Stimulated activated CD8-positive, alpha-beta memory T cell treated with anti-CD3 and anti-CD28 coated beads, Interleukin-7, amount 100 ng/mL, for 1 hour (primary cell): Measurements from ENCODE around the gene LRRD1.
"Not testable (repeated sequence)": the region's sequence is repeated elsewhere in the genome, so short reads cannot be mapped to it uniquely, and the experiment has no call there.

Experiments used
- DNase-seq, 2 donors: peaks; one replicate each; pipeline ENCODE4 v3.0.0-alpha.2; 2020; ENCODE audit warnings: low read depth in 2 of 2

LRRD1 gene

DNA sequence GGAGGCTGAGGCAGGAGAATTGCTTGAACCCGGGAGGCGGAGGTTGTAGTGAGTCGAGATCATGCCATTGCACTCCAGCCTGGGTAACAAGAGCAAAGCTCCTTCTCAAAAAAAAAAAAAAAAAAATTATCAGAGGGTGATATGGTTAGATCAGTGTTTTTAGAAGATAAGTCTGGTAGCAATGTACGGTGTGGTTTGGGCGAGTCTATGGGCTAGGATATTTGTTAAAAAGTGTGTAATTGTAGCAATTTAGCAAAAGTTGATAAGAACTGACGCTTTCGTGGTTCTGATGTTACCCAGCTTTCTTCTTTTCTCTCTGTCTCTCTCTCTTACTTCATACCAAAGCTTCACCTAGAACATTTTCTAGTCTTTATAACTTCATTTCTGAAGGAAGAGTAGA, 37.8 kb downstream of the LRRD1 start:
- DNase-seq = no peak

DNA sequence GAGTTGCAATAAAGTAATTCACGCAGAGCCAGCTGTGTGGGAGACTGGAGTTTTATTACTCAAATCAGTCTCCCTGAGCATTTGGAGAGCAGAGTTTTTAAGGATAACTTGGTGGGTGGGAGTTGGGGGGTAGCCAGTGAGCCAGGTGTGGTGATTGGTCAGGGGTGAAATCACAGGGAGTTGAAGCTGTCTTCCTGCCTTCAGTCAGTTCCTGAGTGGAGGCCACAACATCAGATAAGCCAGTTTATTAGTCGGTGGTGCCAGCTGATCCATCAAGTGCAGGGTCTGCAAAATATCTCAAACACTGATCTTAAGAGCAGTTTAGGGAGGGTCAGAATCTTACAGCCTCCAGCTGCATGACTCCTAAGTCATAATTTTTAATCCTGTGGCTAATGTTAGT, 41.4 kb downstream of the LRRD1 start:
- DNase-seq = no peak

DNA sequence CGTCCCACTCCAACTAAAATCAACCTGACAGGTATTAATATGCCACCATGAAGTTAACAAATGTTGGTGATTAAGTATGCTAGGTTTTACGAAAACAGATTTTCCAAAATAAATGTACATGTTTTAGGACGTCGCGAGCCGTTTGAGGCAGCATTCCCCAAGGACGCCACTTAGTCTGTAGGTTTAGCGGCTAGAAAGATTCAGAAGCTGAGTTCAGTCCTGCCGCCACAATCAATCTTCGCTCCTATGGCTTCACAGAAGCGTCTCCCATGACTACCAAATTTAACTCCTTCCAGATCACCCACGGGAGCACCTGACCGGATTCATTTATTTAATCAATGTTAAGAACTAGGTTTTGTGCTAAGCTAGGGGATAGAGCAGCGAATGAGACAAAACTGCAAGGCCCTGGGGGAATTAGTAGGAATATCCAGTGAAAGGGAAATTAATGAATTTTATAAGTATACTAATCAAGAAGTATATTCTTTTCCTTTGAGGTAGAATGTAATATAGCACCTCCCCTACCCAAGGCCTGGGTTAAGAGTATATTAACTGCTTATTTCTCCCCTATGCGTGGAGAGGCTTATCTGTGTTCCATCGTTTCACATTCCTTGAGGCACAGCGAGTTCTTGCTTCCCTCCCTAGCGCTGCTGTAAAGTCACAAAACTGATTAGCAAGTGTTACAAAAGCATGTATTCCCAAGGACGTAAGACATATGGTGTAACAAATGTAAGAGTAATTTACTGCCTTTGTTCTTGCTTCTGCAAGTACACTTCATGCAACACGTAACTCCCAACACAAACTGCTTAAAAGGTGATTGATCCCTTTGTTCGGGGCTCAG, 43.7 kb downstream of the LRRD1 start:
- no peak for DNase-seq

DNA sequence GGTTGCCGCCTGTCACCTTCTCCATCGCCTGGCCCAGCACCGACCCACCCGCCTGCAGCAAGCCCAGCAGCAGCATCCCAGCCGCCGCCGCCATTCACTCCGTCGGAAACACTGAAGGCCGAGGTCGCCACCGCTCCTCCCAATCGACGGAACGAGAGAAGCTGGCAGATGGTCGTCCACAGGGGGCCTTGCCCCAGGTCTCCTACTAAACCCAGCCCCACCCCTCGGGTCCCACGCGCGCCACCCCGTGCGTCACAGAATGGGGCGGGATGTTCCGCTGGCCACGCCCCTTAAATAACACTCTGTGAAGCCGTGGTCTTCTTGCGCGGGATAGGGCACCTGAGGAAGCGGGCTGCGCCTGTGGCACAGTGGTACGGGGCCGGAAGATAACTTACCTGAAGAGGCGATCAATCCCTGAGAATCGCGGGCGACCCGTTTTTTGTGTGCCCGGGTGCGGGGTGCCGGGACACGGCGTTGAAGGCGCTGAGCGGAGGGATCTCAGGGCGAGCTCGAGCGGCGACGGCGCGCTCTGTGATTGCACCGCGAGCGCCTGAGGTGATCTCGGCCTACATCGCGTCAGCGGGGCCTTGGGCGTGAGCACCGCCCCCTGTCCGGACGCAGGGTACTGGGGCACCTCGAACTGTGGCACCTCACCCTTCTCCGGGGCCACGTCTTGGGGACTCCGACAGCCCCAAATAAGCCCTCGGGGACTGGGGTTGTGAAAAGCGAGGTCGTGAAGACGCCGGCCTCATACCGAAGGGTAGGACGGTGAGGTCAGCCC, 44.5 kb downstream of the LRRD1 start, which contains the start of gene CYP51A1:
Gene CYP51A1, minus strand, starts transcription at position 207 of the 781 bp plus-strand sequence. Its CDS starts 113 bp downstream, at position 94.
- DNase-seq = peak; percentile 86 to 91

DNA sequence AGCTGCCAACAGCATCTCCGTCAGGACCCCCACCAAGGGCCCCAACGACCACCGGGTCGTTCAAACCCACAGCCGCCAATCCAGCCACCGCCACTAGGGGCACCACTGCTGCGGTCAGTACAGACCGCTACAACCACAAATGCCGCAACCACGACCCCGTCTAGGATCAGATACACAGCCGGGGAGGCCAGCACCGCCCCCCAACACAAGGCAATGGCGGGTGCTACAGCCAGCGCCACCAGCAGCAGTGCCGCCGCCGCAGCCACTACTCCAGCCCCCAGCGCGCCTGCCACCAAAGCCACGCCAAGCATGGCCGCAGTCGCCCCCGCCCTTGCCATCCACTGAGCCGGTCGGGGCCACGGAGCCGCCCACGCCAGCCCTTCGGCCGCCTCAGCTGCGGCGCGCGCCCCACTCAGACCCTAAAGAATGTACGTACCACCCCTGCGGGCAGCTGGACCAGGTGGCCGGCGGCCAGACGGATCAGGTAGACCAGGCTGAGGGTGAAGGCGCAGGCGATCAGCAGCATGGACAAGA, 45.1 kb downstream of the LRRD1 start:
- DNase-seq = peak; percentile 24 to 29

DNA sequence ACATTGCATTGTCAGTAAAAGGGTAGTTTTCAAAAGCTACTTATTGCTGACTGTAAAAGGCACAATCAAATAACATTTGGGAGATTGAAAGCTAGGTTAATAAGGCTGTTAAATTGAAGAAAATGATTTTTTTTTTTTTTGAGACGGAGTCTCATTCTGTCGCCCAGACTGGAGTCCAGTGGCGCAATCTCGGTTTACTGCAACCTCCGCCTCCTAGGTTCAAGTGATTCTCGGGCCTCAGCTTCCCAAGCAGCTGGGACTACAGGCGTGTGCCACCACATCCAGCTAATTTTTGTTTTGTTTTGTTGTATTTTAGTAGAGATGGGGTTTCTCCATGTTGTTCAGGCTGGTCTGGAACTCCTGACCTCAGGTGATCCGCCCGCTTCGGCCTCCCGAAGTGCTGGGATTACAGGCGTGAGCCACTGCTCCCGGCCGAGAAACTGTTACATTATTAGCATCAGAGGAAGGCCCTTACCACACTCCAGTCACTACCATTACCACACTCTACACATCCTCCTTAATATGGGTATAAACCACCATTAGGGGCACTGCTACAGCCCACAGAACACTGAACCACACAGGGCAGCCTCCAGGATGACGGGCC, 45.7 kb downstream of the LRRD1 start:
- DNase-seq = no peak

DNA sequence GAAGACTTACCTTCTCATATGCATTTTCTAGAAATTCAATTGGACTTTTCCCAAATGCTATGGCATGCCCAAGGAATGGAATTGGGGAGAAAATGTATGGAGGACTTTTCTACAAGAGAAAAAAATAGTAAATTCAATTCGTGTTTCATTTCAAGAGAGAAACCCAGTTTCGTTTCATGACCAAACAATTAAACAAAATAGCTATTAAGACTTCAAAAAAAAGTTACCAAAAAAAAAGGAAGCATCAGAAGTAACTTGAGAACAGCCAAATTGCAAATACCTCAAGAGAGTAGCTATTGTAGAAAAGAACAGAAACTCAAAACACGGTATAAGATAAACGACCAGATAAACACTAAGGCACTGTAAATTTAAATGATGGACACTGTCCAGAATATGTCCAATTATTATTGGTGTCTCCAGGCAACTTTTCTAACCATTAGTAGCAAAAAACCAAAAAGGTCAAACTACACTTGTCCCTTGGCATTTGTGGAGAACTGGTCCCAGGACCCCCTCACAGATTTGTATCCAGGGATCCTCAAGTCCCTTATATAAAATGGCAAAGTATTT, 47.1 kb downstream of the LRRD1 start:
- DNase-seq = no peak

DNA sequence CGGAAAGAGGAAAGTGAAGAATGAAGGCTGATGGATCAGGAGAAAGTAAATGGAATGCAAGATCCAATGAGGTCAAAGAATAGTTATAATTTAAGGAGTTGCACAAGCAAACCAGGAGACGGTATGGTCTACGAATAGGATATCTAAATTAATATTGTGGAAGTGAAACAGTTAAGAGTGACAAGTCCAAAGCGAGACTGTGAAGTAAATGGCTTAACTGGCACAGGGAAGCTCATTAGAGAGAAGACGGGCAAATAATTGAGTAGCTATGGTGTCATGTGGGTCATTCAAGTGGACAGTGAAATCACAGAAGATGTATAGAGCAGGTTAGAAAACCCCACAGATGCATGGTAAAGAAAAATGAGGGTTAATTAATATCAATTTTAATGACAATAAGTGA, 47.8 kb downstream of the LRRD1 start:
- no peak for DNase-seq

DNA sequence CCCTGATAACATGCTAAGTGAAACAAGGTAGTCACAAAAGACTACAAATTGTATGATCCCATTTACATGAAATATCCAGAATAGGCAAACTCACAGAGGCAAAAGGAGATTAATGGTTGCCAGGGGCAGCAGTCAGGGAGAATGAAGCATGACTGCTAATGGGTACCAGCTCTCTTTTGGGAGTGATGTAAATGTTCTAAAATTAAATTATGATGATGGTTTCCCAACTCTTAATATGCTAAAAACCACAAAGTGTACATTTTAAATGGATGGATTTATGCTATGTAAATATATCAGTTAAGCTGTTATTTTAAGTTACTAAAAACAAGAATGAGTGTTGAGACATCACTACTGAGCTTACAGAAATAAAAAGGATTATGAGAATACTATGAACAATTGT, 57.3 kb downstream of the LRRD1 start:
- DNase-seq = no peak

DNA sequence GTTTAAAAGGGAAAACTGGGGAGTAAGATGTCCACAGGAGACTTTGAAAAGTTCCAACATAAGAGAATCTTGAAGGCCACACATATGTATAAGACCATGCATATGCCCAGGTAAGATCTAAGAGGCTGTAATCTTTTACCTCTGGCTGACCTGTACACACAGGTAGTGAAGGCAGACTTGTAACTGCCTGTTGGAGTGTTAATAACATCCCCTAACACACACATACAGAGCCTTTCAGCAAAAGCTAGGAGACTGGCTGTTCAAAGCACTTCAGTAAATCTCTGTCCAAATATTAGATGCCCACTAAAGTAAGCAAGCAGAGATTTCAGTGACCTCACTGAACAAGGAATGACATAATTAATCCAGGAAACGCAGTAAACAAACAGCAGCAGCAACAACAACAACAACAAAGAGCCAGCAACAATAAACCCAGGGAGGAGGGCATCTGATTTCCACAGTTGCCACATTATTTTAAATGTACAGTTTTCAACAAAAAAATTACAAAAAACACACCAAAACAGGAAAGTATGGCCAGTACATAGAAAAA, 59.7 kb downstream of the LRRD1 start:
- DNase-seq = no peak

DNA sequence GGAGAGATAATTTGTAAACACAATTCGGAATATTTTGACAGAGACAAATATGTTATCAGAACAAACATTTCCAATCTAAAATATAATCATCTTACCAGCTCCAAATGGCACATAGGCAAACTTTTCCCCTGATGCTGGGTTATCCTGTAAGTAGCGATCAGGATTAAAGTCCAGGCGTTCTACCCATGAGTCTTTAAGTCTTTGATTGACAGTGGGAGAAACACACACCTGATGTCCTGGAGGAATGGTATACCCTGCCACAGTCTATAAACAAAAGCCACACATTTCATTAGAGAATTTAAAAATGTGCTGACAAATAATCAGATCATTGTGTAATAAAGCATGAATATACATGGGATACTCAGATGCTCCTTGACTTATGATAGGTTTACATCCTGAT, 62.0 kb downstream of the LRRD1 start:
- no peak for DNase-seq

DNA sequence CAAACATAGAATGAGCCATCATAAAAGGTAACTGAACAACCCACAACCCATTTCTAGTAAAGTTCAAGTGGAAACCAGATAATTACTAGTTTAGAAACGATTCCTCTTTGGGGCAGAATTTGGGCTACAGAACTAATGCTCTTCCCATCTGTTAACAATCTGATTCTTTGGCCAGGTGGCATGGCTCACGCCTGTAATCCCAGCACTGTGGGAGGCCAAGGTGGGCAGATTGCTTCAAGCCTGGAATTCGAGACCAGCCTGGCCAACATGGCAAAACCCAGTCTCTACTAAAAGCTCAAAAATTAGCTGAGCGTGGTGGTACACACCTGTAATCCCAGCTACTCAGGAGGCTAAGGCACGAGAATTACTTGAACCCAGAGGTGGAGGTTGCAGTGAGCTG, 63.1 kb downstream of the LRRD1 start:
- DNase-seq = no peak

DNA sequence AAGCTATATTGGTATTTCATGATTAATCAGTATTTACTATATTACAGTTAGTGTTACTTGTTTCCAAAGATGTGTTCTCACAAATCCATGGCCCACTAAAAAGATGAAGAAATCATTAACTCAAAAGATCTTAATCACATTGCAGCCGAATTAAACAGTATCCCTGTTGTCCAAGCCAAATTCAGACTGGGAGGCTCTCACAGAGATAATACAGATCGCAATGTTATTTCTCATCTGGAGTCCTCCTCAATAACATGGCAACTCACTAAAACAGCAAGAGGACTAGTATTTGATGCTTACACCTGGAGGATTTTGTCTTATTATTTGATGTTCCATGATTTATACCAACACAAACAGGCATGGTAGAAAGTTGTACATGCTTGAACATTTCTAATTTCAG, 68.1 kb downstream of the LRRD1 start:
- DNase-seq = no peak

DNA sequence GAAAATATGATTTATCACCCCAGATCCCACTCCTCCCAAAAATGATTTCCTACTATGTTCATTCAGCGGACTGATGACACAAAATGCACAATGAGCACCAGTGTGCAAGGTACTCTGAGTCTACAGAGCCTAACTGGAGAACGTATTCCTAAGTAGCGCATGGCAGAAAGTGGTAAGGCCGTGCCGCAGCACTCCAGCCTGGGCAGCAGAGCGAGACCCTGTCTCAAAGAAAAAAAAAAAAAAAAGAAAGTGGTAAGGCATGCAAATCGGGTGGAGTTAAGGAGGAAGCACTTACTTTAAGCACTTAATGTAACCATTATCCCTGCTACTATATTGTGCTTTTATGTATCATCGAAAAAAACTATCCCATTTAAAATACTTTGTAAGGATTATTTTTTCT, 70.1 kb downstream of the LRRD1 start:
- no peak for DNase-seq

DNA sequence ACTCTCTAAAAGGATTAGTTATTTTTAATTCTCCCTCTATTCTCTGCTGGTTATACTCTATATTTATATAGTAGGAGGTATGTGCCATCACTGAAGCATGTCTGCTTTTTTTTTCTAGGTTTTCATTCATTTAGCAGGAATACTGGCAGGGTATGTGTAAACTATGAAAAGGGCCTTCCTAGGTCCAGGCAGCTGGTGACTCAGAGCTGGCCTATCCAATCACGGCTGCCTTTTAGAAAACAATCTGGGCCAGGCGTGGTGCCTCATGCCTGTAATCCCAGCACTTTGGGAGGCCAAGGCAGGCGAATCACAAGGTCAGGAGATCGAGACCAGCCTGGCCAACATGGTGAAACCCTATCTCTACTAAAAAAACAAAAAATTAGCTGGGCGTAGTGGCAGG, 76.1 kb downstream of the LRRD1 start:
- not testable (repeated sequence) for DNase-seq

DNA sequence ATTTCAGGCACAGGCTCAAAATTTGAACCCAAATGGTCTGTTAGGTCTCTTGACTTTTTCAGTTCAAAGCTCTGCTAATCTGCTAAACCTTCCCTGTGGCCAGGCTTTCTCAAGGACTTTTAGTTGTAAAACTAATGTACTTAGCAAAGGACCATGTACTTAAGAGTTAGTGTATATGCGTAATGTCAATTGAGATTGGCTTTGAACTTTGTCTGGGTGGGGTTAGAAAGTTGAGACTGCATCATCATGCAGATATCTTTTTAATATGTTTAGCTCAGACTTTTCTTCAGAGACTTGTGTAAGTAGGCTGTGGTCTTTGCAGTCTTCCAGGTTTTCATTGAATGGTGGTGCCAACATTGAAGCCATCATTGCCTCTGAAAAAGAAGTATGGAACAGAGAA, 78.4 kb downstream of the LRRD1 start:
- DNase-seq = no peak

DNA sequence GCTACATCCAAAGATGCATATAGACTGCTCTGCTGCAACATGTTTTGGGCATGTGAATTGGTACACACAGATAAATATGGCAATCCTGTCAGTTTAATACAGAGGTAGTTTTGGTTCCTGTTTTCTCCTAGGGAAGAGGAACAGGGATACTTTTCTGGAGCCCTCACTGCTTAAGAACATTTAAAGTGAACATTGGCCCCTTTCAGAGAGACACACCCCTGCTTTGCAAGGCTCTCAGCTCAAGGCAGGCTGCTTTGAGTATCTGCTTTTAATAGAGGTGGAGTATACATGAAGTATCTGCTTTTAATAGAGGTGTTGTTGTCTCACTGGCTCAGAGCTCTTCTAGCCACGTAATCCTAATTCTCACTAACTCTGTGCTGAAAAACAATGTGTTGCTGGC, 83.6 kb downstream of the LRRD1 start:
- DNase-seq = no peak
